Activated naive CD4-positive, alpha-beta T cell treated with anti-CD3 and anti-CD28 coated beads, Interleukin-2, amount 50 U/mL, for 16 hours (primary cell): Measurements from ENCODE around the gene FARS2.

Experiments
- DNase-seq: peaks from one replicate; pipeline ENCODE4 v3.0.0-alpha.2; 2020

The FARS2 gene

GRCh38 chr6:5388326-5388725 is 127.0 kb downstream of the FARS2 start:
- no peak for DNase-seq

DNA sequence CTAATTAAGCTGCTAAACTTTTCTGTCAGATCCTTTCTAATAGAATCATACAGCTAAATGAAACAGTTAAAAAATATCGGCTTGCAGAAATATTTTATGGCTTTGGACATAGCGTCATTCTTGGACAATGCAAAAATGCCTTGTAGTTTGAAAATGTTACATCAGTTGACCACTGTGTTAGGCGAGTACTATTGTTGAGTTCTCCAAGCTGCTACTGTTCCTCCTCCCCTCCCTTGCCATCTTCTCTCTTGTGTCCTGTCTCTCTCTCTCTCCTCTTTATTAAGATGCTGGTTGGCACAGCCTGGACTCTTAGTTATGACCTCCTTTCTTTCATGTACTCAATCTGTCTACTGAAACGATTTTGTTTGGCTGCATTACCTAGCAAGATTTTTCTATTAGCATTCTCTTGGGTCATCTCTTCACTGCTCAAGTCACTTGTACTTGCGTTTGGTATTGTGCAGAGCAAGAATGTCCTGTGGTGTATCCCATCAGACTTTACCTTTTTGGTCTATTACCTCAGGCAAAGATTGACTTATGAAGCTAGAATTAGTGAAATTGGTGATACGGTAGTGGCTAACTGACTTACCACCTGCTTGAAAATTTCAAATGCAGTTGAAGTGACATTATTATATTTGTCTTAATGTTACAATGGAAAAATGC is 127.9 kb downstream of the FARS2 start:
- no peak for DNase-seq

DNA sequence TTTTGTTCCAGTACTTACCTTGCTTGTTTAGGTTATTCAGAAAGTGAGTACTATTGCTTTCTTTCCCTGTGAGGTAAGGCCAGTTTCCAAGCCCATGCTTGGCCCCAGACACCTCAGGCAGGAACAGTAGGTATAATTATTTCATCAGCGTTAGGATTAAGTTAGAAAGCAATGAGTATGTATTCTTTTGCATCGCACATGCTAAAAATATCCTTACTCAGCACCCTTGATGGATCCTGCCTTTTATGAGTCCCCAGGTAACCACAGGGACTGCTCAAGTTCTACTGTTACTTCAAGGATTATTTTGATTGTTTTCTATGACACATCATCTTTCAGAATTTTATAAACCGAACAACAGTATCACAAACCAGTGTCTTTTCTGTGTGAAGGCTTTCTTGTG is 128.9 kb downstream of the FARS2 start:
- DNase-seq = no peak

DNA sequence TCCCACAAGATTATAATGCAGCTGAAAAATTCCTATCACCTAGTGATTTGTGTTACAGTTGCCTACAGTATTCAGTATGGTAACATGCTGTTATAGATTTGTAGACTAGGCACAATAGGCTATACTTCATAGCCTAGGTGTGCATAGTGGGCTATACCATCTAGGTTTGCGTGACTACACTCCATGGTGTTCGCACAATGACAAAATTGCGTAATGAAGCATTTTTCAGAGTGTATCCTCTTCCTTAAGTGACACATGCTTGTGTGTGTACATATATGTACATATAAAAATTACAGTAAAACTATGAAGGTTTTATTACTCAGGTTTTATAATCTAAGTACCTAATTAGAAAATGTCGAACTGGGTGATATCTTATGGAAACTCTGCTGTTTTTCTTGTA is 133.0 kb downstream of the FARS2 start:
- DNase-seq = no peak

DNA sequence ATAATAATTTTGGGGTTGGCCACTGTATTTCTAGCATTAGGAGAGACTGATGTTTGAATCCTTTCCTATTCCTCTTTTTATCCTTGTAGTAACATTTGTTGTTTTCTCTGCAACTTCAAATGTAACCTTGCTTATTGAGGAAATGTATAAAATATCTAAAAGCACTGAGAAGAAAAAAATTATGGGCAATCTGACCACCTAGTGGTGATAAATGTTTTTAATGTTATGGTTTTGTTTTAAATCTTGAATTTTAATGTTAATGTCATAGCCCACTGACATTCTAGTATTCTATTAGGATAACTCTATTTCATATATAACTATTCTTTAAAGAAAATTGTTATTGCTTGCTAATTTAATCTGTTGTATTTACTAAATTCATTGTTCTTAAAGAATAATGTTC is 134.4 kb downstream of the FARS2 start:
- no peak for DNase-seq

- DNase-seq = peak; percentile 37
Measured at GRCh38 chr6:5398530-5398929, 137.2 kb downstream of the FARS2 start.

- DNase-seq = no peak
Measured at GRCh38 chr6:5399391-5399790, 138.1 kb downstream of the FARS2 start.

DNA sequence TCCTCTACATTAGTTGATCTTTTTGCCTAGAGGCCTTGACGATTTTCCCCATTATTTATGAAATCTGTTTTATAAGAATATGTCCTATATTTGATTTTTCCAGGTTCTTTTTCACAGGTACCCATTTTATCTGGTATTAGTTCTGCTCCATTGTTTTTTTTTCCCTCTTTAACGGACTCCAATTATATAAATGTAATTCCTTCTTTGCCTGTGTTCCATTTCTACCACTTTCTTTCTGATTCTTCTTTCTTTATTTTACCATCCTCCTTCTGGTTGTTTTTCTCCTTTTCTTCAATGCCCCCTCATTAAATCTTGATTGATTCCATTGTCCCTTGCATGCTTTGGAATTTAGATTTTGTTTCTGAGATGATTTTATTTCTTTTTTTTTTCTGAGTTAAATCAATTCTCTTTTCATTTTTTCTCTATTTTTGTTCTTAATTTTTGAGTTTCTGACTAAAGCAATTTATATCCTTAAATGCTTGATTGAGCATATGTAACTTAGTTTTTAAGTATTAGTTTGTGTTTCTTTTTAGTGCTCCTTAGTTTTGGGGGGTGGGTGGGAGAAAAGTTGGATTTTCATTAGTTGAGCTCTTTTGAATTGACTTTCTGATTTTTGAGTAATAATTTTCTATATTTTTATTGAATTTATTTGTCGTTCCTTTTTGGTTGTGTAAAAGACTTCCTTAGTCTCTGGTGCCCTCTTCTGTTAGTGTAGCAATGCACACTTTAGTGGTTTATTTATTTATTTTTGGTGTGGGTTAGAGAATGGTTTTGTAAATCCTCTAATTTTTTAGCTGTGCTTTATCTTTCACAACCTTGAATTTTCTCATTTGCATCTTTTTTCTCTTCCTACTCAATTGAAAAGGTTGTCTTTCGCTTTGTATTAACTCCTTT is 140.8 kb downstream of the FARS2 start:
- no peak for DNase-seq

- no peak for DNase-seq
Measured at GRCh38 chr6:5403076-5403475, 141.8 kb downstream of the FARS2 start.

DNA sequence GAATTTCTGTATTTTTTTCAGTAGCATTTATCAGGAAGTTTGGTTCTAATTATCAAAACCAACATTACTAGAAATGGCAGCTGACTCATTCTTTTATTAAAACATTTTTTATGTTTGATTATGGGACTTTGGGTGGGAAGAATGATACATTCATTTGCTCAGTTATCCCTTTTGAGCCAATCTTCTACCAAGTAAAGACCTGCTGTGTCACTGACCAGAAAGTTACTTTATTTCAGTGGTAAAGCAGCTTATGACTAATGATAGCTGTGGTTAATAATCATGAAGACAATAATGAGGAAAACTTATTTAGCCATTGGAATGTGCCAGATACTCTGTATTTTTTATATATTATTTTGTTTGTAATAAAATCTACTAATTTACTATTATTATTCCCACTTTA is 142.3 kb downstream of the FARS2 start:
- DNase-seq = no peak

DNA sequence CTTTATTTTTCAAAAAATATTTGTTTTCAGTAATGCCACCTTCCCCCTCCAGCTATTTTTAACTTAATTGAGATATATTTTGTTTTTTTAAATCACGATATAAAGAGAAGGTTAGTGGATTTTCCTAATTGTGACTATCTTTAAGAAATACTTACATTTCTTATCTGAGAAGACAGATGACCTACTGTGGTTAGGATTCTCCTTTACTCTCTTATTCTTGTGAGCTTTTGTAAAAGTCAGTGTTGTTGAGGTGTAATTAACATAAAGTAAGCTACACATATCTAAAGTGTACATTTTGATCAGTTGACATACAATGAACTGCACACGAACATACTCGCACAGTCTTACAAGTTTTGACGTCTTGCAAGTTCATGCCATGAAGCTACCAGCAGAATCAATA is 144.7 kb downstream of the FARS2 start:
- DNase-seq = no peak

DNA sequence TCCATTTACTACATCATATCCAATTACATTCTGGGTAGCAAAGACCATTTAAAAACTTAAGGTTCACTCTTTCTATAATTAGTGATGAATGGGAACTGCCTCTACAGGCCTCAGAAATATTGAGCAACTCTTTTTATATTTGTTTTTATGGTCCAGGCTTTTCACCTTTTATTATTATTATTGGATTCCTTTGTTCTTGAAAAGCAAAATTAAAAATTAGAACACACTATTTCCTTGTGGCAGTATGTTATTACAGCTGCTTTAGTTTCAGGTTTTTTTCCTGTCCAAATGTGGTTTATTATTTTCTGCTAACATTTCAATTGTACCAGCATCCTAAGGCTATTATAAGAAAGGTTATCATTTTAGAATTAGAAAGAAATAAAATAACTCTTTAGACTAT is 150.1 kb downstream of the FARS2 start:
- DNase-seq = no peak

DNA sequence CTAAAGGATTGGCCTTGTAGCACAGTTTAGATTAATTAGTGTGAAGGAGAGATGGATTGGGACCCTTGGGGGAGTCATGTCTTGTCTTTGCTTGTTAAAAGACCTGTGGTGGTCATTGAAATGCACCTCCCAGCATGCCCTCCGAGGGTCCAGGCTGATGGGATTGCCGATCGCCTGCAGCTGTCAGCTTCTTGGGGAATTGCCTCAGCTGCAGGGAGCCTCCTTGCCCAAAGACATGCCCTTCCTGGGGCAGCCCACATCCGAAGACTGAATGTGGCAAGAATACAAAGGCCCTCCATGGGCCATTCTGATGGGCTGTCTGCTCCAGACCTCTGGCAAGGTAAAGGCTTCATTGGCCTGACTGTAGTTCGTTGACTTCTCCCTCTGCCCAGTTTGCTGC is 150.7 kb downstream of the FARS2 start:
- DNase-seq = no peak

GRCh38 chr6:5412663-5413062 is 151.3 kb downstream of the FARS2 start:
- DNase-seq = no peak

GRCh38 chr6:5416250-5416649 is 154.9 kb downstream of the FARS2 start:
- no peak for DNase-seq

- DNase-seq = no peak
Measured at GRCh38 chr6:5422321-5422915, 161.1 kb downstream of the FARS2 start.

DNA sequence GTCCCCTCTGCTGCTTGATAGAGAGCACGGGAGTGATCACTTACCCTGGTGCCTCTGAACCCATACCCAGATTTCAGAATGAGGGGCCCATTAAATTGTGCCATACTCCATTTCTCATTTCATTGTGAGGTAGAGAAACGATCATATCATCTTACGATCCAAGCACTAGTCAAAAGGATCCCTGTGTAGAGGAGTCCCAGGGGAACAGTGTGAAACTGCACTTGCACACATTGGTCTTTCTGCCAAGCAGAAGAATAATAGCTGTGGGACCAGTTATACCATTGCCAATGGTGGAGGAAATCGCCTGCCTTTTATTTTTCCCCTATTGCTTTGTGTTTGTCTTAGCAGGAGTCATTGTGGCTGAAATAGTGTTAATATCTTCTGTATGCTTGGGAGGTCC is 161.9 kb downstream of the FARS2 start:
- no peak for DNase-seq

- no peak for DNase-seq
Measured at GRCh38 chr6:5424726-5425125, 163.4 kb downstream of the FARS2 start.

GRCh38 chr6:5425267-5425666 is 164.0 kb downstream of the FARS2 start:
- no peak for DNase-seq

DNA sequence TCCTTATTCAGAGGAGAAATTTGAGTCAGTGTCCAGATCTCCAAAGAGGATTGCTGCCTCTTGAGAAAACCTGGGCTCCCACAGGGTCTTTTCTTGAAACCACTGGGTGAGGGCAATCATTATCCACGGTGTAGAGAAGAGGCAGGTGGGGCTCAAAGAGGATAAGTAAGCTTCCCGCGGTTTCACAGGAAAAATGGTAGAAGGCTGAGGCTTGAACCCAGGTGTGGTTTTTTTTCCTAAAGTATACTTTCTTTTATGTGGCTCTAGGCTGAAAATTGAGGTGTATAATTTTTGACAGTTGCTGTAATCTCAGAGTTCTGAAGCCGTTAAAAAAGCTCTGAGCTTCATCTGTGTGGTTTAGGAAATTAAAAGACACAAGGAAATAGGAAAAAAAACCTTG is 164.5 kb downstream of the FARS2 start:
- DNase-seq = no peak

DNA sequence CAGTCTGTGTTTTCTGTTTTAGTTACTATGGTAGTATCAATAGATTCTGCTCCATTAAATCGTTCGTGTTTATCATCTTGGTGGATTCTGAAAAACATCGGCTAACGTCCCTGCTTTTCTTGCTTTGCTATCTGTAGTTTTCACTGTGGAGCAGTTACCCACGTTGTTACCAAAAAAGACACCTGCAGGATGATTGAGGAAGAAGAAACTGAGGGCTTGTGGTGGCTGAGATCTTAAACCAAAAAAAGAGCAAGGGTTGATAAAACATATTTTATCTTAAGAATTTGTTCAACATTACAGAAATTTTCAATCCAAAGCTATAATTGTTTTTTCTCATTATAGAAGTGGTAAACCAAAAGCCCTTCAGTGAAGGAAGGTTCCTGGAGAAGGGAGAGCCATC is 166.3 kb downstream of the FARS2 start:
- DNase-seq = no peak

GRCh38 chr6:5433324-5433723 is 172.0 kb downstream of the FARS2 start:
- no peak for DNase-seq

DNA sequence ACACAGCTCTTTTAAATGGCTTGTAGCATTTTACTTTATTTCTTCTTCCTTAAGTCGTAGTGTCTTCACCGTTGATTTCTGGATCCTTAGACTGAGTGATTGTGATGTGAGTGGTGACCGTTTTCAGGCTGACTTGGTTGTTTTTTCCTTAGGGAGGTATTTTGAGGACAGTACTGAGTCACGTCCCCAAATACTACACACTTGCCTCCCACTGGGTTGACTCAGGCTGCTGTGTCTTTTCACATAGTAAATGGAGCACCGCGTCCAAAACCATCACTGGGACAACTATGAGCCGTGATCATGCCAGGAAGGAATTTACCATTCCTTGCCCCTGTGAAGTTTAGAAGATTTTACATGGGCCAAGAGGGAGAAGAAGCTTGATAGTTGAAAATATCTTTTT is 174.1 kb downstream of the FARS2 start:
- DNase-seq = no peak

DNA sequence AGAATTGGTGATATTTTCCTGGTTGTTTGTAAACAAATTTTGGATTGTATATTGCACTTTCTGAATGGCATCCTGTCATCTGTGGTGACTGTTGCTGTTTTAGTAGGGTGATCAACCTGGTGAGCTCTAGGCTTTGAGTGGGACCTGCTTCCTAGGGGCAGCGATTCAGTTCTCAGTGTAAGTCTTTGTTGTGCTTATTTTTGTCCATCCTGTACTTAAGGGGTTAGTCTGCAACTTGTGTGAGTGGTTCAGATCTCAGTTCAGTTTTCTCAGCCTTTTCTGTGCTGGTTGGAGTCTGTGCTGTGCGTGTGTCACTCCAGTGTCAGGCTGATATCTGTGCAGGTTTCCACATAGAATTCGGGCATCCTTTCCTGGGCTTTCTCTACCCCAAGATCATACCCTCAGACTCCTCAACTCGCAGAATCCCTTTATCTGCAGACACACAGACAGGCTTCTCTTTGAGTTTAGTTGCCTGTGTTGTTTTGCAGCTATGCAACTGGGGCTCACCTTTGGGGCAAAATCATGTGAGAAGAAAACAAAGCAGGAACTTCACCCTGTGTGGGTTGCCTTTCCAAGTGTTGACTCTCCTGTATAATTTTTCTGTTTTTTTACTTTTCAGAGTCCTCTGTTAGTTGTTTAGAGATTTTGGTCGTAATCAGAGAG is 177.7 kb downstream of the FARS2 start:
- no peak for DNase-seq
